GM23248 (cell line): ENCODE measurements around the gene KDM5A.

Source experiments
- EZH2 ChIP-seq: fragments of 200-600 bp; sonication (generic); IDR thresholded peaks from 2 replicates; pipeline ENCODE4 v1.6.1; 2018; ENCODE audit warnings: antibody characterized with exemption, mild to moderate bottlenecking; ENCODE audit not compliant: insufficient read depth, poor library complexity, severe bottlenecking
- EZH2phosphoT487 ChIP-seq: fragments of 200-600 bp; sonication (generic); IDR thresholded peaks from 2 replicates; pipeline ENCODE4 v1.6.1; 2018; ENCODE audit warnings: antibody characterized with exemption, moderate library complexity, mild to moderate bottlenecking, low read depth; ENCODE audit not compliant: insufficient read depth

GRCh38 chr12:273382-273781, 115.7 kb downstream of the KDM5A start:
- TF ChIP-seq EZH2phosphoT487, result no peak
- TF ChIP-seq EZH2, result no peak
